ENCODE results near the gene NCAPG2.

NCAPG2 gene

GRCh38 chr7:158666401-158666800 lies 38.2 kb downstream of the NCAPG2 start:
- no peak for TF ChIP-seq CTCF (IDR thresholded peaks at IDR 0.05; ENCODE audit: unreplicated experiment in 3 of 3)
- Mint-ChIP-seq H3K36me3 (ENCODE audit: low read depth) (peaks cover 43% of the 10 kb centered on the region), H3K9me3 (no peaks in the 10 kb centered on the region), H3K4me3 (no peak overlapping the region), H3K4me1 (no peaks in the 10 kb centered on the region), H3K27me3 (ENCODE audit: low read depth) (peaks cover 3% of the 10 kb centered on the region), H3K27ac (no peak overlapping the region)

- Mint-ChIP-seq H3K9me3 (no peaks in the 10 kb centered on the region), H3K27ac (no peak overlapping the region), H3K27me3 (ENCODE audit: low read depth) (peaks cover 3% of the 10 kb centered on the region), H3K36me3 (ENCODE audit: low read depth) (peaks cover 40% of the 10 kb centered on the region), H3K4me3 (no peak overlapping the region), H3K4me1 (no peaks in the 10 kb centered on the region)
- TF ChIP-seq CTCF (IDR thresholded peaks at IDR 0.05; ENCODE audit: unreplicated experiment in 3 of 3): no peak
These were observed 40.2 kb downstream of the NCAPG2 start for GRCh38 chr7:158664406-158664805.

- Mint-ChIP-seq H3K9me3 (no peaks in the 10 kb centered on the region), H3K27ac (no peak overlapping the region), H3K36me3 (ENCODE audit: low read depth) (peaks cover 38% of the 10 kb centered on the region), H3K4me3 (no peak overlapping the region), H3K27me3 (ENCODE audit: low read depth) (peaks cover 3% of the 10 kb centered on the region), H3K4me1 (no peaks in the 10 kb centered on the region)
- TF ChIP-seq CTCF (IDR thresholded peaks at IDR 0.05; ENCODE audit: unreplicated experiment in 3 of 3): no peak
These were observed 41.2 kb downstream of the NCAPG2 start for GRCh38 chr7:158663428-158663741.

- no peak for TF ChIP-seq CTCF (IDR thresholded peaks at IDR 0.05; ENCODE audit: unreplicated experiment in 3 of 3)
- H3K27ac Mint-ChIP-seq: no peak overlapping the region
- H3K27me3 Mint-ChIP-seq (ENCODE audit: low read depth): peaks cover 3% of the 10 kb centered on the region
- H3K9me3 Mint-ChIP-seq: no peaks in the 10 kb centered on the region
- H3K4me3 Mint-ChIP-seq: no peak overlapping the region
- H3K36me3 Mint-ChIP-seq (ENCODE audit: low read depth): peaks cover 42% of the 10 kb centered on the region
- H3K4me1 Mint-ChIP-seq: no peaks in the 10 kb centered on the region
These were observed 41.8 kb downstream of the NCAPG2 start for GRCh38 chr7:158662610-158663427.

GRCh38 chr7:158658475-158658874 lies 46.1 kb downstream of the NCAPG2 start:
- TF ChIP-seq CTCF (IDR thresholded peaks at IDR 0.05; ENCODE audit: unreplicated experiment in 3 of 3): no peak
- Mint-ChIP-seq H3K4me3 (no peak overlapping the region), H3K9me3 (no peaks in the 10 kb centered on the region), H3K27me3 (ENCODE audit: low read depth) (no peaks in the 10 kb centered on the region), H3K27ac (no peak overlapping the region), H3K4me1 (no peaks in the 10 kb centered on the region), H3K36me3 (ENCODE audit: low read depth) (peaks cover 42% of the 10 kb centered on the region)

- H3K36me3 Mint-ChIP-seq (ENCODE audit: low read depth): peaks cover 32% of the 10 kb centered on the region
- H3K27me3 Mint-ChIP-seq (ENCODE audit: low read depth): no peaks in the 10 kb centered on the region
- TF ChIP-seq CTCF (IDR thresholded peaks at IDR 0.05; ENCODE audit: unreplicated experiment in 3 of 3): no peak
- H3K4me1 Mint-ChIP-seq: no peaks in the 10 kb centered on the region
- no peak overlapping the region for H3K4me3 Mint-ChIP-seq
- no peak overlapping the region for H3K27ac Mint-ChIP-seq
- H3K9me3 Mint-ChIP-seq: no peaks in the 10 kb centered on the region
These were observed 47.3 kb downstream of the NCAPG2 start for GRCh38 chr7:158657189-158657746.

Data from nephron (organoid).